ENCODE measurements around the gene SLC16A1.
"Not testable (repeated sequence)": the region's sequence is repeated elsewhere in the genome, so short reads cannot be mapped to it uniquely, and the experiment has no call there.

The SLC16A1 gene

DNA sequence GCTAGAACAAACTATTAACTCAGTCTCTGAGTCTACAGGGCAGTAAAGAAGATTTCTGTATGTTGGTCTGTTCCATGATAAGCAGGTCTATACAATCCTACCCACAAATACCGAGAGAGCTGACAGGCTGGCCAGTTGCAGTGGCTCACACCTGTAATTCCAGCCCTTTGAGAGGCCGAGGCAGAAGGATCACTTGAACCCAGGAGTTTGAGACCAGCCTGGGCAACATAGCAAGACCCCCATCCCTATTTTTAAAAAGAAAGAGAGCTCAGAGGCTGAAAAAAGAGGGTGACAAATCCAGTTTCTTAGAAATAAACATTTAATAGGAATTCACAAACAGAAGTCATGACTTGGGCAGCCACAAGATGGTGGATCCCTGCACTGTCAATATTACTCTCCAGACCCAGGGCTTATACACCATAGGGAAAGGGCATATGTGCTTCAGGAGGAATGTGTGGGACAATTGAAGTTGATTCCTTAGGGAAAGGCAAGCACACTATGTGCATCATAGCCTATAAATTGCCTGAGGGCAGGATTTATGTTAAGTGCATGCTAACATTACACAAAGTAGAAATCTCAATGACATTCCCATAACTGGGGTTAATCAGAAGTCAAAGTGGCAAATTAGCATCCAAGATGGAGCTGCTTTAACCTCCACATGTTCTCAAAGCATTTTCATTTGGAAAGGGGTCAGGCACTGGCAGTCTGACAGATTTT is 66.8 kb downstream of the SLC16A1 start:
- no peaks in the 10 kb centered on the region for H3K9me3 ChIP-seq (ENCODE audit: insufficient read depth, low read length)
- H3K79me2 ChIP-seq (ENCODE audit: low read length), result no peaks in the 10 kb centered on the region
- no peak overlapping the region for H3K4me2 ChIP-seq (ENCODE audit: low read length)
- H2AFZ ChIP-seq (ENCODE audit: low read depth, low read length), result no peak overlapping the region
- H3K9ac ChIP-seq (ENCODE audit: low read length), result no peak overlapping the region
- no peaks in the 10 kb centered on the region for H3K27me3 ChIP-seq (ENCODE audit: low read depth, low read length)
- H4K20me1 ChIP-seq (ENCODE audit: insufficient read depth, low read length), result no peaks in the 10 kb centered on the region
- no peak overlapping the region for H3K27ac ChIP-seq (ENCODE audit: low read length)
- no peaks in the 10 kb centered on the region for H3K4me1 ChIP-seq (ENCODE audit: low read length)
- no peak for TF ChIP-seq EZH2phosphoT487 (IDR thresholded peaks at IDR 0.05; ENCODE audit: low read depth)
- TF ChIP-seq CTCF (IDR thresholded peaks at IDR 0.05; ENCODE audit: low read depth, low read length), result no peak
- no peak overlapping the region for H3K4me3 ChIP-seq (ENCODE audit: low read length)
- no peaks in the 10 kb centered on the region for H3K36me3 ChIP-seq (replicated peaks; ENCODE audit: low read depth, low read length)

- no peaks in the 10 kb centered on the region for H4K20me1 ChIP-seq (ENCODE audit: insufficient read depth, low read length)
- H3K4me3 ChIP-seq (ENCODE audit: low read length), result no peak overlapping the region
- no peak overlapping the region for H3K27ac ChIP-seq (ENCODE audit: low read length)
- H3K4me1 ChIP-seq (ENCODE audit: low read length), result peaks cover 1% of the 10 kb centered on the region
- H3K4me2 ChIP-seq (ENCODE audit: low read length), result no peak overlapping the region
- no peaks in the 10 kb centered on the region for H3K79me2 ChIP-seq (ENCODE audit: low read length)
- H3K9ac ChIP-seq (ENCODE audit: low read length), result no peak overlapping the region
- no peak for TF ChIP-seq EZH2phosphoT487 (IDR thresholded peaks at IDR 0.05; ENCODE audit: low read depth)
- no peak for TF ChIP-seq CTCF (IDR thresholded peaks at IDR 0.05; ENCODE audit: low read depth, low read length)
- no peak overlapping the region for H2AFZ ChIP-seq (ENCODE audit: low read depth, low read length)
- H3K9me3 ChIP-seq (ENCODE audit: insufficient read depth, low read length), result no peaks in the 10 kb centered on the region
- no peaks in the 10 kb centered on the region for H3K36me3 ChIP-seq (replicated peaks; ENCODE audit: low read depth, low read length)
- H3K27me3 ChIP-seq (ENCODE audit: low read depth, low read length), result no peaks in the 10 kb centered on the region
These were observed 67.4 kb downstream of the SLC16A1 start for GRCh38 chr1:112888630-112889029.

DNA sequence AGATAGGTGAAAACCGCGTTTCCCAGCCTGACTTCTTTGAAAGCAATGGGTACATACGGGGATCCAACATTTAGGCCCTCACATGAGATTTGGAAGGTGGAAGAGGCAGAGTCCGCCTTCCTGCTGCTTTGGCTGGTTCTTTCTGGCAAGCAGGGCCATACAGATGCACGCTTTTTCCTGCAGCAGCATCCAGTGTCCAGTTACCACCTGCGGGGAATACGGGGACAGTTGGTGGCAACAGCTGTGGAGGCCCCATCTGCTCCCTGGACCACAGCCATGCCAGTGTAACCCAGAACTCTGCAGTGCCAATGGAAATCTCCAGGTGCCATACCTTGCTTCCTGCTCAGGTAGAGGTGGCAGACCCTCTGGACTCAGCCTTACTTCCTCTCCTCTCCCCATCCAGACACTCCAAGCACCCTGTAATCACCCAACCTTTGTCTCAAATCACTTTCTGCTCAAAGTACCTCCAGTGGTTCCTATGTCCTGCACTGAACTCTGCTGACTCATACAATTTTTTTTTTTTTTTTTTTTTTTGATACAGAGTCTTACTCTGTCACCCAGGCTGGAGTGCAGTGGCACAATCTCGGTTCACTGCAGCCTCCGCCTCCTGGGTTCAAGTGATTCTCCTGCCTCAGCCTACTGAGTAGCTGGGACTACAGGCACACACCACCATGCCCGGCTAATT is 68.3 kb downstream of the SLC16A1 start:
- Histone ChIP-seq H2AFZ (ENCODE audit: low read depth, low read length) (no peak overlapping the region), H3K4me2 (ENCODE audit: low read length) (no peak overlapping the region), H3K9ac (ENCODE audit: low read length) (no peak overlapping the region), H3K9me3 (ENCODE audit: insufficient read depth, low read length) (no peaks in the 10 kb centered on the region), H3K27me3 (ENCODE audit: low read depth, low read length) (no peaks in the 10 kb centered on the region), H3K4me1 (ENCODE audit: low read length) (peaks cover 10% of the 10 kb centered on the region), H3K36me3 (replicated peaks; ENCODE audit: low read depth, low read length) (no peaks in the 10 kb centered on the region), H4K20me1 (ENCODE audit: insufficient read depth, low read length) (no peaks in the 10 kb centered on the region), H3K79me2 (ENCODE audit: low read length) (no peaks in the 10 kb centered on the region), H3K4me3 (ENCODE audit: low read length) (no peak overlapping the region), H3K27ac (ENCODE audit: low read length) (no peak overlapping the region)
- TF ChIP-seq EZH2phosphoT487 (IDR thresholded peaks at IDR 0.05; ENCODE audit: low read depth) (no peak), CTCF (IDR thresholded peaks at IDR 0.05; ENCODE audit: low read depth, low read length) (no peak)

DNA sequence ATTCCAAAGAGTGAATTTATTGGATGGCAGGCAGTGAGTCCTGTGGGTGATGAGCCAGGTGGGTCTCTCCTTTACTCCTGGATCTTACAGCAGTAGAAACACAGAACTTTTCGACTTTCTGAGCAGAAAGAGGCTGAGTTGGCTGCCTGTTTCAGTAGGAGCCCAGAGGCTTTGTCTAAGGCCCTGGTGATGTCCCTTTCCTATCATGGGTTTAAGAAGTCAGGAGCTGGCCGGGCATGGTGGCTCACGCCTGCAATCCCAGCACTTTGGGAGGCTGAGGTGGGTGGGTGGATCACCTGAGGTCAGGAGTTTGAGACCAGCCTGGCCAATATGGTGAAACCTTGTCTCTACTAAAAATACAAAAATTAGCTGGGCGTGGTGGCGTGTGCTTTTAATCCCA is 71.0 kb downstream of the SLC16A1 start:
- not testable (repeated sequence) for H4K20me1 ChIP-seq (ENCODE audit: insufficient read depth, low read length); H3K79me2 ChIP-seq (ENCODE audit: low read length); H3K4me2 ChIP-seq (ENCODE audit: low read length); H3K4me3 ChIP-seq (ENCODE audit: low read length); H3K9me3 ChIP-seq (ENCODE audit: insufficient read depth, low read length); H2AFZ ChIP-seq (ENCODE audit: low read depth, low read length); H3K36me3 ChIP-seq (replicated peaks; ENCODE audit: low read depth, low read length); H3K27me3 ChIP-seq (ENCODE audit: low read depth, low read length); H3K27ac ChIP-seq (ENCODE audit: low read length); H3K9ac ChIP-seq (ENCODE audit: low read length)
- peaks cover 26% of the 10 kb centered on the region for H3K4me1 ChIP-seq (ENCODE audit: low read length)
